Upper lobe of right lung (tissue), 1 donor: ENCODE measurements around the gene APOB. TPM values are rescaled to one million over a fixed set of nuclear protein-coding genes. Genes with fewer than 3 reads are reported as not detected.

Experiments
- ATAC-seq: fragments of 200-7000 bp; cut with Tn5 transposase; one replicate; pipeline ENCODE4 v1.9.1; 2020; ENCODE audit warnings: mild to moderate bottlenecking, moderate library complexity
- DNase-seq: peaks from one replicate; pipeline ENCODE4 v3.0.0-alpha.2; 2020
- H3K27ac ChIP-seq: fragments of 200-600 bp; one replicate; pipeline ENCODE4 v1.8.0; 2022
- H3K27me3 ChIP-seq: fragments of 200-600 bp; one replicate; pipeline ENCODE4 v1.8.0; 2022; ENCODE audit warnings: mild to moderate bottlenecking
- H3K36me3 ChIP-seq: fragments of 200-600 bp; one replicate; pipeline ENCODE4 v1.8.0; 2022
- H3K4me1 ChIP-seq: fragments of 200-600 bp; one replicate; pipeline ENCODE4 v1.8.0; 2022
- H3K4me3 ChIP-seq: fragments of 200-600 bp; one replicate; pipeline ENCODE4 v1.8.0; 2022; ENCODE audit warnings: mild to moderate bottlenecking
- H3K9me3 ChIP-seq: fragments of 200-600 bp; one replicate; pipeline ENCODE4 v1.8.0; 2022
- CTCF ChIP-seq: fragments of 200-600 bp; IDR thresholded peaks from one replicate; pipeline ENCODE4 v1.8.0; 2022; ENCODE audit warnings: antibody characterized with exemption
- intact Hi-C: fragments of 100-400 bp; cut with DNase I; formaldehyde crosslinking; loops from one replicate; pipeline ENCODE4 v1.11.0; 2022
- total RNA-seq: library from RNA; stranded (reverse); fragmentation: NEBNext Ultra II Directional; extraction: Animal tissue kit (Norgen Biotek cat#: 25700); gene quantifications from one replicate; pipeline ENCODE4 v1.2.1, GENCODE V29; 2021
- donor health status: DM: no; HTN: yes; CAD: no; lungs with severe emphysema.

The APOB gene
- total RNA-seq, 1 donor from 2014 or later, result 0.49 TPM

DNA sequence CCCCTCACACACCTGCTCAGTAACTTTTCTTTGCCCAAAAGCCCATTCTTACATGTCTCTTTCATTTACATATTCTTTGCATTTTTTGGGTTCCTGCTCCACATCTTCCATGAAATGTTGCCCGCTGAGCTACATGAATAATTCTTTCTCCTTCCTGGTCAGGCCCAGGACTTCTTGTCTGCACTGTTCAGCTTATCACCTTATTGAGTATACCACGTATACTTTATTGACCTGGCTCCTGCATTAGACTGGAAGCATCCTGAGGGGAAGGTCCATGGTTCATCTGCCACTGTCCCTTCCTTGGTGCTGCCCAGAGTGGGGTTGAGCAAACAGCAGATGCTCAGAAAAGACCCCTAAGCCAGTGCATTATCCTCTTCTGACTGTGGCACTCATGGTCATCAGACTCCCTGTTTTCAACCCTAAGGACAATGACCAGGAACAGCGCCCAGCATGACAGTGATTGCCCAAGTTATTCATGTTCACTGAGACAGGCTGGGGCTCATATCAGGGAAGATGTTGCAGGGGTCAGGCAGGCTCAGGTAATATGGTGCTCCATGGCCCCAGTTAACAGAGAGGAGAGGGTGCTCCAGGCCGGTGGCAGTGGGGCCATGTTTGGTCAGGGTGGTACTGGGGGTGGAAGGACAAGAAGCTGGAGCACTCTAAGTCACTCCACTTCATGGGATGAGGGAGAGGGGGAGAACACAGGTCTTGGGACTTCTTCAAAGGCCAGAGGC is 7.7 kb downstream of the APOB start:
- ATAC-seq (no peak), DNase-seq (no peak)
- no peaks in the 10 kb centered on the region for H3K36me3 ChIP-seq
- no peaks in the 10 kb centered on the region for H3K9me3 ChIP-seq
- TF ChIP-seq CTCF, result no peak
- no peak overlapping the region for H3K4me3 ChIP-seq
- H3K4me1 ChIP-seq, result peaks cover 14% of the 10 kb centered on the region
- H3K27ac ChIP-seq, result no peak overlapping the region
- intact Hi-C loops, result no loop called here
- no peaks in the 10 kb centered on the region for H3K27me3 ChIP-seq

GRCh38 chr2:21035282-21035973 is 8.4 kb downstream of the APOB start:
- no peak overlapping the region for H3K27ac ChIP-seq
- intact Hi-C loops, result no loop called here

DNA sequence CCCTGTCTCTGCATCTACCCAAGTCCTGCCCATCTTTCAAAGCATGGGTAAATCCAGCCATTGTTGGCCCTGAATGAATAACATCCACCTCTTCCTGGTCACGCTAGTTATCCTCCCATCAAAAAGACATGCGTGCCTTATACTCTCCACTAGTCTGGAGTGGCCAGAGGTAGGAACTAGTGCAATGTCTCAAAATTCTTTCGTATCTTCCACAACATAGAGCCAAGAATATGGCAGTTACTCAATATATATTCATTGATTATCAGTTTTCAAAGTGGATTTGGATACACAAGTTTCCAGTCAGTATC is 8.9 kb downstream of the APOB start:
- intact Hi-C loops, result no loop called here
- Histone ChIP-seq H3K27me3 (no peaks in the 10 kb centered on the region), H3K9me3 (no peaks in the 10 kb centered on the region), H3K27ac (no peak overlapping the region), H3K4me3 (no peak overlapping the region), H3K36me3 (no peaks in the 10 kb centered on the region), H3K4me1 (peaks cover 14% of the 10 kb centered on the region)
- no peak for ATAC-seq
- no peak for TF ChIP-seq CTCF
- DNase-seq, result no peak

More at GRCh38 chr2:21035282-21035973, 8.4 kb downstream of the APOB start:
- Histone ChIP-seq H3K4me3 (no peak overlapping the region), H3K27me3 (no peaks in the 10 kb centered on the region), H3K9me3 (no peaks in the 10 kb centered on the region), H3K4me1 (peaks cover 14% of the 10 kb centered on the region), H3K36me3 (no peaks in the 10 kb centered on the region)
- TF ChIP-seq CTCF, result no peak
- ATAC-seq (no peak), DNase-seq (no peak)

- H3K4me3 ChIP-seq, result no peak overlapping the region
- intact Hi-C loops, result no loop called here
- H3K36me3 ChIP-seq, result no peaks in the 10 kb centered on the region
- H3K27ac ChIP-seq, result no peak overlapping the region
- H3K9me3 ChIP-seq, result no peaks in the 10 kb centered on the region
- no peaks in the 10 kb centered on the region for H3K27me3 ChIP-seq
- DNase-seq, result no peak
- no peak for ATAC-seq
- TF ChIP-seq CTCF, result no peak
- H3K4me1 ChIP-seq, result peaks cover 9% of the 10 kb centered on the region
Observed at GRCh38 chr2:21034156-21034971, 9.5 kb downstream of the APOB start.

DNA sequence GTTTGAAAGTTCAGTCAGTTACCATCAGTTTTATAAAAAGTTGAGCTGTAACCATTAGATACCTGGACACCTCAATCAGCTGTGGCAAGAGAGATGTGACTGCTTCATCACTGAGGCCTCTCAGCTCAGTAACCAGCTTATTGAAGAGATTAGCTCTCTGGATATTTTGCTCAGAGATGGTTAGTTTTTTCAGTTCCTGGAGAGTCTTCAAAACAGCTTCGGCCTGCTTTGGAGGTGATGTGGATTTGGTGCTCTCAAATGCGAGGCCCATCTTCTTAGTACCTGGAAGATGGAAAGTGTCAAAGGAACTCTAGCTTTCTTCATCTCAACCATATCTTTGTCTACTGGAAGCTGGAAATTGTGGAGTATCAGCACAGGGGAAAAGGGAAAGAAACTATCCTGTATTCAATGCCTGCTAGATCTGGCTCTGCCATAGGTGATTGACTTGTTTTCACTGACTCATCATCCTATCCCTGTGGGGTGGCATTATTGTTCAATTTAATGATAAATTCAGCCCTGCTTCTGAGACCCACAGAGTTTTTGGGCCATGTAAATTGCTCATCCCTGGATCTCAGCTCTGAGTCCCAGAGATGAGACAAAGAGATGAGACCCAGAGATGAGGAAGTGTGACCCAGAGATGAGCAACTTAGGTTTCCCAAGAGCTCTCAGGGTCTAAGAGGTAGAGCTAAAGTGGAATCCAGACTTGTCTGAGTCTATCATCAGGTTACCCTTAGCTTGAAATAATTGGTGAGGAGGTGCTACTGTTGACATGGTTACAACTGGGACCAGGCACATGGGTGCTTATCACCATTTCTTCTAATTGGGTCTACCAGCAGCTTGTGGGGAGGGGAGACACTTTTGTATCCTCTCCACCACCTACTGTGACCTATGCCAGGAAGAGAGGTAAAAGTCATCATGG is 10.4 kb downstream of the APOB start:
- no peak for TF ChIP-seq CTCF
- intact Hi-C loops, result no loop called here
- Histone ChIP-seq H3K4me3 (no peak overlapping the region), H3K27ac (no peak overlapping the region), H3K9me3 (no peaks in the 10 kb centered on the region), H3K27me3 (no peaks in the 10 kb centered on the region), H3K4me1 (peaks cover 4% of the 10 kb centered on the region), H3K36me3 (no peaks in the 10 kb centered on the region)
- DNase-seq, result no peak
- no peak for ATAC-seq
